Stomach (tissue), 9 donors: Measurements from ENCODE around the gene FHAD1. TPM values are rescaled to one million over a fixed set of nuclear protein-coding genes. Genes with fewer than 3 reads are reported as not detected.

Experiments
- DNase-seq, 2 donors: peaks; one replicate each; pipeline versions ENCODE4 v3.0.0 to v3.0.0-alpha.2; 2013 to 2019
- H3K27ac ChIP-seq, 5 donors: fragments of 200-600 bp in 4 of 5; sonication (generic) in 4 of 5; one replicate each; pipeline ENCODE4 v1.5.1; 2013 to 2019; ENCODE audit warnings: mild to moderate bottlenecking in 1 of 5, moderate library complexity in 1 of 5
- H3K27me3 ChIP-seq, 3 donors: fragments of 200-600 bp; sonication (generic); one replicate each; pipeline ENCODE4 v1.5.1; 2017 to 2019; ENCODE audit warnings: mixed run types in 1 of 3
- H3K36me3 ChIP-seq, 4 donors: fragments of 200-600 bp; sonication (generic); 1 replicate in 3 of 4; 2 replicates in 1 of 4; pipeline ENCODE4 v1.5.1; 2016 to 2019
- H3K4me1 ChIP-seq, 4 donors: fragments of 200-600 bp; sonication (generic); one replicate each; pipeline ENCODE4 v1.5.1; 2016 to 2019
- H3K4me3 ChIP-seq, 4 donors: fragments of 200-600 bp; sonication (generic) in 3 of 4; one replicate each; pipeline ENCODE4 v1.5.1; 2016 to 2019; ENCODE audit warnings: mild to moderate bottlenecking in 1 of 4
- H3K9me3 ChIP-seq, 4 donors: fragments of 200-600 bp; sonication (generic); one replicate each; pipeline ENCODE4 v1.5.1; 2016 to 2019
- EP300 ChIP-seq: sonication (generic); formaldehyde crosslinking; IDR thresholded peaks from one replicate; pipeline ENCODE4 v1.6.1; 2017; ENCODE audit warnings: antibody characterized with exemption
- POLR2A ChIP-seq, 4 donors: fragments of 450-650 bp; IDR thresholded peaks; one replicate each; pipeline ENCODE4 v1.6.1; 2016; ENCODE audit warnings: antibody characterized with exemption in 4 of 4, control low read depth in 2 of 4, mild to moderate bottlenecking in 1 of 4, moderate library complexity in 1 of 4
- POLR2AphosphoS5 ChIP-seq, 3 donors: sonication (generic); formaldehyde crosslinking; IDR thresholded peaks; one replicate each; pipeline ENCODE4 v1.6.1; 2016; ENCODE audit warnings: antibody characterized with exemption in 3 of 3
- WGBS, 5 donors: extraction: QIAGEN DNeasy Blood & Tissue Kit in 3 of 5; methylation state at CpG; one replicate each; pipeline versions ENCODE4 v1.1.5 to v1.1.7; 2013 to 2018; 5-methylcytosine and 5-hydroxymethylcytosine counted together
- intact Hi-C: fragments of 100-400 bp; cut with DNase I; formaldehyde crosslinking; loops from one replicate; pipeline ENCODE4 v1.15.1; 2023; ENCODE audit warnings: low total_unique reads
- polyA plus RNA-seq, 3 donors: library from polyadenylated mRNA; stranded (reverse); fragments of 200-250 nt; gene quantifications; one replicate each; pipeline ENCODE4 v1.2.3, GENCODE V29; 2013
- total RNA-seq, 5 donors: library from RNA; depleted of rRNA; stranded (reverse); fragments of >200 nt; gene quantifications; one replicate each; pipeline versions ENCODE4 v1.1.0 to v1.2.3, GENCODE V29; 2014 to 2016
- TF ChIP-seq, protein P1 (sequence below), 7 experiments: fragments of 450-650 bp in 4 of 7; fragments of 200-600 bp in 3 of 7; sonication (generic) in 3 of 7; IDR thresholded peaks; one replicate each; pipeline ENCODE4 v1.5.1; 2016 to 2019; ENCODE audit warnings: antibody characterized with exemption in 7 of 7, control low read depth in 2 of 7, mild to moderate bottlenecking in 1 of 7
- donor health status: healthy with polysubstance abuse.
- donor health status: Bipolar disorder and iron deficiency.
- donor health status: healthy.

Gene FHAD1
- total and polyA plus RNA-seq, 8 donors = 0.38 to 5.1 (median 1.4) TPM; not detected in 2

DNA sequence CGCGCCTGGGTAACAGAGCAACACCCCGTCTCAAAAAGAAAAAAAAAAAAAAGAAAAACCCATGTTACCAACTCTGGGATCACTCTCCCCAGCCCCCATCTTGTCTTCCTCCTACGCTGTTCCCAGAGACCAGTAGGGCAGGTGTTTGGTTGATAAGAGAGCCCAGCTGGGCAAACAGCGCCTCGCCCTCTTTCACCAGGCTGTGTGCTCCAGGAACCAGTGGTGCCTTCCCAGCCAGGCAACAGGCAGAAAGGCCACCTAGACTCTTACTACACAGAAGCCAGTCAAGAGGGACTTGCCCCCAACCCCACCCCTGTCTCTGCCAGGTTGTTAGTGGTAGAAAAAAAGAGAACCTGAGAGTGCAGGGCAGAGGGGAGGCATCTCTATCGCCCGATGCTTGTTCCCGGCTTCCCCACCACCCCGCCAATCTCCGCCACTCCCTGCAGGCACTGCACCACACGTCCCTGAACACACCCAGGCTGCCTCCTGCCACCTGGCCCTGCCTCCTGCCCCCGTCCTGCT is 177.2 kb downstream of the FHAD1 start:
- Histone ChIP-seq H3K4me3 (no peak overlapping the region), H3K36me3 (peaks cover 33 to 60% (median 35%) of the 10 kb centered on the region in 4 donors), H3K27ac (peak overlapping the region; percentile 84 to 95 (median 85)), H3K27me3 (no peaks in the 10 kb centered on the region), H3K4me1 (peaks cover 69 to 90% (median 75%) of the 10 kb centered on the region in 4 donors), H3K9me3 (no peaks in the 10 kb centered on the region)
- TF ChIP-seq, protein P1, sequence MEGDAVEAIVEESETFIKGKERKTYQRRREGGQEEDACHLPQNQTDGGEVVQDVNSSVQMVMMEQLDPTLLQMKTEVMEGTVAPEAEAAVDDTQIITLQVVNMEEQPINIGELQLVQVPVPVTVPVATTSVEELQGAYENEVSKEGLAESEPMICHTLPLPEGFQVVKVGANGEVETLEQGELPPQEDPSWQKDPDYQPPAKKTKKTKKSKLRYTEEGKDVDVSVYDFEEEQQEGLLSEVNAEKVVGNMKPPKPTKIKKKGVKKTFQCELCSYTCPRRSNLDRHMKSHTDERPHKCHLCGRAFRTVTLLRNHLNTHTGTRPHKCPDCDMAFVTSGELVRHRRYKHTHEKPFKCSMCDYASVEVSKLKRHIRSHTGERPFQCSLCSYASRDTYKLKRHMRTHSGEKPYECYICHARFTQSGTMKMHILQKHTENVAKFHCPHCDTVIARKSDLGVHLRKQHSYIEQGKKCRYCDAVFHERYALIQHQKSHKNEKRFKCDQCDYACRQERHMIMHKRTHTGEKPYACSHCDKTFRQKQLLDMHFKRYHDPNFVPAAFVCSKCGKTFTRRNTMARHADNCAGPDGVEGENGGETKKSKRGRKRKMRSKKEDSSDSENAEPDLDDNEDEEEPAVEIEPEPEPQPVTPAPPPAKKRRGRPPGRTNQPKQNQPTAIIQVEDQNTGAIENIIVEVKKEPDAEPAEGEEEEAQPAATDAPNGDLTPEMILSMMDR (IDR thresholded peaks at IDR 0.05) = peak in 1 of 7 experiments; percentile 13
- peak; percentile 7 to 78 (median 61) for TF ChIP-seq POLR2AphosphoS5 (IDR thresholded peaks at IDR 0.05)
- no peak for TF ChIP-seq EP300
- WGBS, 5 donors = 31 to 55% (median 47%) methylated on average over 13 of the region's 13 CpGs
- intact Hi-C loops = no loop called here
- DNase-seq = peak; percentile 91 to 94

DNA sequence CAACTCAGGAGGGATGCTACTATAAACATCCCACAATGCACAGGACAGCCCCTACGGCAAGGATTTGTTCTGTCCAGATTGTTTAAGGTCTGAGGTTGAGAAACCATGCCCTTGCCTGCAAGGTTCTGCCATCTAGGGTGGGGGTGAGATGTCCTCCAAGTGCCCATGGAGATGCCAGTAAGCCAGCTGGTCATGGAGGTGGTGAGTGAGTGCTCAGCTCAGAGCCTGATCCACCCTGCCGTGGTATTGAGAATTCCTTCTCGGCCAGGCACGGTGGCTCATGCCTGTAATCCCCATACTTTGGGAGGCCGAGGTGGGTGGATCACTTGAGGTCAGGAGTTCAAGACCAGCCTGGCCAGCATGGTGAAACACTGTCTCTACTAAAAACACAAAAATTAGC is 178.0 kb downstream of the FHAD1 start:
- Histone ChIP-seq H3K4me1 (peaks cover 62 to 83% (median 67%) of the 10 kb centered on the region in 4 donors), H3K36me3 (peaks cover 37 to 68% (median 42%) of the 10 kb centered on the region in 4 donors), H3K27ac (peak overlapping the region; percentile 84 to 95 (median 85)), H3K27me3 (no peaks in the 10 kb centered on the region), H3K9me3 (no peaks in the 10 kb centered on the region), H3K4me3 (no peak overlapping the region)
- no peak for TF ChIP-seq EP300
- TF ChIP-seq, protein P1 (IDR thresholded peaks at IDR 0.05) = no peak
- TF ChIP-seq POLR2A (IDR thresholded peaks at IDR 0.05) = no peak
- TF ChIP-seq POLR2AphosphoS5 (IDR thresholded peaks at IDR 0.05) = no peak
- no peak for DNase-seq
- WGBS, 5 donors = 31 to 53% (median 39%) methylated on average over 1 to 5 of the region's 5 CpGs
- intact Hi-C loops = loop anchor here (5.0 kb wide), 1 partner anchor 98 kb away; no protein-coding TSS in a partner anchor

DNA sequence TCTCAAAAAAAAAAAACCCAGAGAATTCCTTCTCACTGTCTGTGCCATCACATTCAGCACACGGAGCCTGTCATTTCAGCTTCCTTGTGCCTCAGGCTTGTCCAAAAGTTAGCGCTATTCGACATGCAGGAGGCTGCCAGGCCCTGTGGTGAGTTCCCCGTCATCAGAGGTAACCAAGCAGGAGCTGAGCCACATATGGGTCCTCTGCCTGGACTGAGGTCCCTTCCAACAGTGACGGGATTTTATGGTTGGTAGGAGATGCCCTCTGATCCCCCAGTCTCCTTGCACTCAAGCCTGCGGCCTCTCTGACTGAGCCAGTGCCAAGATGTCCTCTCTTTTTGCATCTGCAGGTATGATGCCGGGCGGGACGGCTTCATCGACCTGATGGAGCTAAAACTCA is 178.5 kb downstream of the FHAD1 start:
- TF ChIP-seq, protein P1 (IDR thresholded peaks at IDR 0.05) = no peak
- TF ChIP-seq EP300 = no peak
- TF ChIP-seq POLR2AphosphoS5 (IDR thresholded peaks at IDR 0.05) = no peak
- TF ChIP-seq POLR2A (IDR thresholded peaks at IDR 0.05) = no peak
- H3K27me3 ChIP-seq = no peaks in the 10 kb centered on the region
- H3K36me3 ChIP-seq = peaks cover 39 to 68% (median 47%) of the 10 kb centered on the region in 4 donors
- intact Hi-C loops = loop anchor here (5.0 kb wide), 1 partner anchor 98 kb away; no protein-coding TSS in a partner anchor
- H3K9me3 ChIP-seq = no peaks in the 10 kb centered on the region
- DNase-seq = no peak
- WGBS, 5 donors = 81 to 96% (median 87%) methylated on average over 10 of the region's 10 CpGs
- peaks cover 56 to 83% (median 66%) of the 10 kb centered on the region in 4 donors for H3K4me1 ChIP-seq
- H3K27ac ChIP-seq = peak overlapping the region; percentile 84 to 95 (median 85)
- H3K4me3 ChIP-seq = no peak overlapping the region

DNA sequence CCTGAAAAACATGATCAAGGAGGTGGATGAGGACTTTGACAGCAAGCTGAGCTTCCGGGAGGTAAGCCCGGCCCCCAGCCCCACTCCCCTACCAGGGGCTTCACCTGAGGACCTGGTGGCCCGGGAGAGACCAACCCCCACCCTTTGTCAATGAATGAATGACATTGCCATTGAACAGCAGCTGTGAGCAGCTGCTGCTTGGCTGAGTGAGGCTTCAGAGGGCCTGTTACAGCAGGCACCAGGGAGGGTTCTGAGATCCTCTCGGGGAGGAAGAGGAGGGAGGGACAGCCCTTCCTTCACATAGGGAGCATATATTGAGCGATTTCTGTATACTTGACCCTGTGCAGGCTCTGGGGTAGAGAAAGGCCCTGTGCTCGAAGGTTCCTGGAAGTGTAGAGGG is 178.9 kb downstream of the FHAD1 start:
- Histone ChIP-seq H3K4me1 (peaks cover 52 to 83% (median 66%) of the 10 kb centered on the region in 4 donors), H3K27ac (peak overlapping the region; percentile 84 to 95 (median 85)), H3K27me3 (no peaks in the 10 kb centered on the region), H3K9me3 (no peaks in the 10 kb centered on the region), H3K4me3 (no peak overlapping the region), H3K36me3 (peaks cover 43 to 71% (median 49%) of the 10 kb centered on the region in 4 donors)
- TF ChIP-seq, protein P1 (IDR thresholded peaks at IDR 0.05) = no peak
- no peak for TF ChIP-seq EP300
- TF ChIP-seq POLR2A (IDR thresholded peaks at IDR 0.05) = no peak
- TF ChIP-seq POLR2AphosphoS5 (IDR thresholded peaks at IDR 0.05) = no peak
- no peak for DNase-seq
- WGBS, 5 donors = 56 to 76% (median 67%) methylated on average over 4 to 6 of the region's 6 CpGs
- intact Hi-C loops = loop anchor here (5.0 kb wide), 1 partner anchor 99 kb away; no protein-coding TSS in a partner anchor
